Heart left ventricle (tissue), 13 donors: ENCODE data around the gene TRPM3.

ENCODE experiments used
- POLR2A ChIP-seq, 2 donors: fragments of 450-650 bp; IDR thresholded peaks; one replicate each; pipeline ENCODE4 v1.6.1; 2017; ENCODE audit warnings: antibody characterized with exemption in 2 of 2, mild to moderate bottlenecking in 2 of 2, moderate library complexity in 2 of 2
- TF ChIP-seq, protein P1 (sequence below), 12 donors: fragments of 200-600 bp; sonication (generic) in 4 of 12; IDR thresholded peaks; one replicate each; pipeline versions ENCODE4 v1.5.0 to v1.8.0; 2018 to 2022; ENCODE audit warnings: antibody characterized with exemption in 12 of 12, mild to moderate bottlenecking in 5 of 12
- donor health status: ischemic (EF 13 %, LVEDD 7.1; RV severe dilation, severe dysfunction).
- donor health status: DM: no; HTN: yes; CAD: no.
- donor health status: DM: no; HTN: no; CAD: no.
- donor health status: ischemic (EF 25% LVEDD 6.9; RV normal size, moderate dysfunction).
- donor health status: ischemic (EF 25% LVEDD 5.7; RV mildly dilated, moderate dysfunction).
- donor health status: ischemic (EF 35%, LVEDD 5.7; RV mildly dilated, moderate dysfunction).
- donor health status: nonischemic (EF 11% LVEDD 7.7; RV severe dilation, severe dysfunction).
- donor health status: DM: yes; HTN: yes; CAD: no.
- donor health status: PGD.
- donor health status: ischemic (EF 29% LVEDD 5.4; RV normal size, mild dysfunction).
- donor health status: nonischemic (EF 23%, LVEDD 6.1; RV moderate dilation, normal function).

DNA sequence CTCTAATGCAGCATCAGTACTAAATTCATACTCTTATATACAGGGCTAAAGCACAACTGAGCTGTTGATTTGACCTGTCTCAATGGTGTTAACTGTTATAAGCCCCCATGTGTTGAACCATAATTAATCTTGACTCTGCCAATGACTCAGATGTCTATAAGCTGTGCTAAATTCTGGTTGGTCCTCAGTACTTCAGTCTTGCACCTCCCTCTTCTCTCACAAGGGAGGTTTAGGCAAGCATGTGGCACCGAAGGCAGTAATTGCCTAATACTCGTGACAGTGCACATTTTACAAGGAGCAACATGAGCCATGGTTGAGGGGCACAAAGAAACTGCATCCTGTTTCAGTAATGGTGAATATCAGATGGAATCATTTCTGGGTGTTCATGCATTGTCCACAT, 255.9 kb downstream of the TRPM3 start:
- TF ChIP-seq, protein P1, sequence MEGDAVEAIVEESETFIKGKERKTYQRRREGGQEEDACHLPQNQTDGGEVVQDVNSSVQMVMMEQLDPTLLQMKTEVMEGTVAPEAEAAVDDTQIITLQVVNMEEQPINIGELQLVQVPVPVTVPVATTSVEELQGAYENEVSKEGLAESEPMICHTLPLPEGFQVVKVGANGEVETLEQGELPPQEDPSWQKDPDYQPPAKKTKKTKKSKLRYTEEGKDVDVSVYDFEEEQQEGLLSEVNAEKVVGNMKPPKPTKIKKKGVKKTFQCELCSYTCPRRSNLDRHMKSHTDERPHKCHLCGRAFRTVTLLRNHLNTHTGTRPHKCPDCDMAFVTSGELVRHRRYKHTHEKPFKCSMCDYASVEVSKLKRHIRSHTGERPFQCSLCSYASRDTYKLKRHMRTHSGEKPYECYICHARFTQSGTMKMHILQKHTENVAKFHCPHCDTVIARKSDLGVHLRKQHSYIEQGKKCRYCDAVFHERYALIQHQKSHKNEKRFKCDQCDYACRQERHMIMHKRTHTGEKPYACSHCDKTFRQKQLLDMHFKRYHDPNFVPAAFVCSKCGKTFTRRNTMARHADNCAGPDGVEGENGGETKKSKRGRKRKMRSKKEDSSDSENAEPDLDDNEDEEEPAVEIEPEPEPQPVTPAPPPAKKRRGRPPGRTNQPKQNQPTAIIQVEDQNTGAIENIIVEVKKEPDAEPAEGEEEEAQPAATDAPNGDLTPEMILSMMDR (IDR thresholded peaks at IDR 0.05) = no peak
- TF ChIP-seq POLR2A (IDR thresholded peaks at IDR 0.05) = no peak
